ENCODE measurements around the gene BOC. TPM values are rescaled to one million over a fixed set of nuclear protein-coding genes. Genes with fewer than 3 reads are reported as not detected.

The BOC gene
- total RNA-seq, 1 donor from 2014 or later: 20.2 TPM

DNA sequence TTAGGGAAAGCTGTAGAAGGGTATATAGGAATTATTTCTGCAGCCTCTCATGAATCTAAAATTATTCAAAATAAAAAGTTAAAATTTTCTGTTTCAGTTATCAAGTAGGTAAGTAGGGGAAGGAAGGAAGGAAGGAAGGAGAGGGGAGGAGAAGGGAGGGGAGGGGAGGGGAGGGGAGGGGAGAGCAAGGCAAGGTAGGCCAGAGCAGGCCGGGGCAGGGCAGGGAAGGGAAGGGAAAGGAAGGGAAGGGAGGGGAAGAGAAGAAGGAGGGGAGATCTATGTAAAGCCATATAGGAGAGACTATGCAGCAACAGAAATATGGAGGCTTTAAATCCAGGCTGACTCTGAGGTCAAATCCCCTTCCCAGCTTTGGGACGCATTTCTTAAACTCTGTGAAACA, 38.3 kb upstream of the BOC start:
- Mint-ChIP-seq H3K9me3 (ENCODE audit: unreplicated experiment) (peaks cover 7% of the 10 kb centered on the region), H3K27me3 (ENCODE audit: low read depth, unreplicated experiment) (no peaks in the 10 kb centered on the region), H3K4me3 (ENCODE audit: unreplicated experiment) (no peak overlapping the region), H3K4me1 (ENCODE audit: low read depth, unreplicated experiment) (no peaks in the 10 kb centered on the region), H3K36me3 (ENCODE audit: low read depth, unreplicated experiment) (no peaks in the 10 kb centered on the region), H3K27ac (ENCODE audit: unreplicated experiment) (no peak overlapping the region)
- H3K36me3 ChIP-seq (ENCODE audit: insufficient read depth, low read length): no peaks in the 10 kb centered on the region
- H3K9ac ChIP-seq (ENCODE audit: low read length): no peak overlapping the region
- no peak overlapping the region for H2AFZ ChIP-seq (ENCODE audit: low read depth, low read length)
- H3K79me2 ChIP-seq (ENCODE audit: insufficient read depth, low read length): no peaks in the 10 kb centered on the region
- DNase-seq (ENCODE audit: low read depth): no peak
- no peaks in the 10 kb centered on the region for H3K4me1 ChIP-seq (ENCODE audit: insufficient read depth, low read length)
- FAIRE-seq: no peak
- H3K27me3 ChIP-seq (ENCODE audit: insufficient read depth, low read length): no peaks in the 10 kb centered on the region
- H3K4me2 ChIP-seq (ENCODE audit: low read length): no peak overlapping the region
- TF ChIP-seq EZH2 (IDR thresholded peaks at IDR 0.05; ENCODE audit: insufficient read depth, low read length): no peak
- TF ChIP-seq, protein P1, sequence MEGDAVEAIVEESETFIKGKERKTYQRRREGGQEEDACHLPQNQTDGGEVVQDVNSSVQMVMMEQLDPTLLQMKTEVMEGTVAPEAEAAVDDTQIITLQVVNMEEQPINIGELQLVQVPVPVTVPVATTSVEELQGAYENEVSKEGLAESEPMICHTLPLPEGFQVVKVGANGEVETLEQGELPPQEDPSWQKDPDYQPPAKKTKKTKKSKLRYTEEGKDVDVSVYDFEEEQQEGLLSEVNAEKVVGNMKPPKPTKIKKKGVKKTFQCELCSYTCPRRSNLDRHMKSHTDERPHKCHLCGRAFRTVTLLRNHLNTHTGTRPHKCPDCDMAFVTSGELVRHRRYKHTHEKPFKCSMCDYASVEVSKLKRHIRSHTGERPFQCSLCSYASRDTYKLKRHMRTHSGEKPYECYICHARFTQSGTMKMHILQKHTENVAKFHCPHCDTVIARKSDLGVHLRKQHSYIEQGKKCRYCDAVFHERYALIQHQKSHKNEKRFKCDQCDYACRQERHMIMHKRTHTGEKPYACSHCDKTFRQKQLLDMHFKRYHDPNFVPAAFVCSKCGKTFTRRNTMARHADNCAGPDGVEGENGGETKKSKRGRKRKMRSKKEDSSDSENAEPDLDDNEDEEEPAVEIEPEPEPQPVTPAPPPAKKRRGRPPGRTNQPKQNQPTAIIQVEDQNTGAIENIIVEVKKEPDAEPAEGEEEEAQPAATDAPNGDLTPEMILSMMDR (IDR thresholded peaks at IDR 0.05; ENCODE audit: insufficient read depth, low read depth, low read length): no peak
- no peaks in the 10 kb centered on the region for H4K20me1 ChIP-seq (ENCODE audit: insufficient read depth, low read length)
- H3K4me3 ChIP-seq (ENCODE audit: insufficient read depth, low read depth, low read length): no peak overlapping the region
- no peaks in the 10 kb centered on the region for H3K9me3 ChIP-seq (ENCODE audit: insufficient read depth, low read depth, low read length)
- H3K27ac ChIP-seq (ENCODE audit: low read depth, low read length): no peak overlapping the region

DNA sequence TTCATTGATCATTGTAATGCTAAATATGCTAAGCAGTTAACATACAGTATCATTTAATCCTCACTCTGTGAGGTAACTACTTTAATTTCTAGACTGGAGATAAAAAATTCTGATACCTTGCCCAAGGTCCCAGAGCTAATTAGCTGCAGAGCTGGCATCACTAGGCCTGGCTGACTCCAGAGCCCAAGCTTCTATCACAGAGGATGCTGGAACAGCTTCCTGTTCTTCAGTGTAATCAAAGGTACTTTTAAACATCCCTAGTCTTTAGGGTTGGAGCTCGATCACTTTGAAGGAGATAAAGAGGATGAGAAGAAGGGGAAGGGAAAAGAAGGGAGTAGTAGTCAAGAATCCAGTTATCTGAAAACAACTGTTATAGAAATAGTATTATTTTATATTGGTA, 37.1 kb upstream of the BOC start:
- Histone ChIP-seq H3K4me1 (ENCODE audit: insufficient read depth, low read length) (no peaks in the 10 kb centered on the region), H3K79me2 (ENCODE audit: insufficient read depth, low read length) (no peaks in the 10 kb centered on the region), H3K27me3 (ENCODE audit: insufficient read depth, low read length) (no peaks in the 10 kb centered on the region), H3K4me3 (ENCODE audit: insufficient read depth, low read depth, low read length) (no peak overlapping the region), H3K9ac (ENCODE audit: low read length) (no peak overlapping the region), H3K4me2 (ENCODE audit: low read length) (no peak overlapping the region), H3K9me3 (ENCODE audit: insufficient read depth, low read depth, low read length) (peaks cover 2% of the 10 kb centered on the region), H2AFZ (ENCODE audit: low read depth, low read length) (no peak overlapping the region), H3K27ac (ENCODE audit: low read depth, low read length) (no peak overlapping the region), H3K36me3 (ENCODE audit: insufficient read depth, low read length) (no peaks in the 10 kb centered on the region), H4K20me1 (ENCODE audit: insufficient read depth, low read length) (no peaks in the 10 kb centered on the region)
- Mint-ChIP-seq H3K4me1 (ENCODE audit: low read depth, unreplicated experiment) (no peaks in the 10 kb centered on the region), H3K4me3 (ENCODE audit: unreplicated experiment) (no peak overlapping the region), H3K9me3 (ENCODE audit: unreplicated experiment) (peaks cover 7% of the 10 kb centered on the region), H3K36me3 (ENCODE audit: low read depth, unreplicated experiment) (no peaks in the 10 kb centered on the region), H3K27ac (ENCODE audit: unreplicated experiment) (no peak overlapping the region), H3K27me3 (ENCODE audit: low read depth, unreplicated experiment) (no peaks in the 10 kb centered on the region)
- TF ChIP-seq EZH2 (IDR thresholded peaks at IDR 0.05; ENCODE audit: insufficient read depth, low read length): no peak
- TF ChIP-seq, protein P1 (IDR thresholded peaks at IDR 0.05; ENCODE audit: insufficient read depth, low read depth, low read length): no peak
- DNase-seq (ENCODE audit: low read depth) (no peak), FAIRE-seq (no peak)

- Histone ChIP-seq H3K4me2 (ENCODE audit: low read length) (no peak overlapping the region), H3K9me3 (ENCODE audit: insufficient read depth, low read depth, low read length) (peaks cover 3% of the 10 kb centered on the region), H4K20me1 (ENCODE audit: insufficient read depth, low read length) (no peaks in the 10 kb centered on the region), H3K4me3 (ENCODE audit: insufficient read depth, low read depth, low read length) (no peak overlapping the region), H3K79me2 (ENCODE audit: insufficient read depth, low read length) (no peaks in the 10 kb centered on the region), H3K27ac (ENCODE audit: low read depth, low read length) (no peak overlapping the region), H3K9ac (ENCODE audit: low read length) (no peak overlapping the region), H3K27me3 (ENCODE audit: insufficient read depth, low read length) (no peaks in the 10 kb centered on the region), H2AFZ (ENCODE audit: low read depth, low read length) (no peak overlapping the region), H3K36me3 (ENCODE audit: insufficient read depth, low read length) (no peaks in the 10 kb centered on the region), H3K4me1 (ENCODE audit: insufficient read depth, low read length) (no peaks in the 10 kb centered on the region)
- TF ChIP-seq, protein P1 (IDR thresholded peaks at IDR 0.05; ENCODE audit: insufficient read depth, low read depth, low read length): no peak
- no peak for TF ChIP-seq EZH2 (IDR thresholded peaks at IDR 0.05; ENCODE audit: insufficient read depth, low read length)
- Mint-ChIP-seq H3K4me1 (ENCODE audit: low read depth, unreplicated experiment) (no peaks in the 10 kb centered on the region), H3K4me3 (ENCODE audit: unreplicated experiment) (no peak overlapping the region), H3K27ac (ENCODE audit: unreplicated experiment) (no peak overlapping the region), H3K36me3 (ENCODE audit: low read depth, unreplicated experiment) (no peaks in the 10 kb centered on the region), H3K9me3 (ENCODE audit: unreplicated experiment) (peaks cover 7% of the 10 kb centered on the region), H3K27me3 (ENCODE audit: low read depth, unreplicated experiment) (no peaks in the 10 kb centered on the region)
- DNase-seq (ENCODE audit: low read depth) (no peak), FAIRE-seq (no peak)
These were observed 36.4 kb upstream of the BOC start for GRCh38 chr3:113174801-113175485.
